NOMO-1 treated with DMSO at 0.1 percent for 48 hours (cell line): ENCODE results near the gene LENG9.
A peak's percentile ranks its signal among the peaks of the same experiment; 100 is the strongest.

Experiments
- DNase-seq: peaks from one replicate; lab custom pipeline; 2025; ENCODE audit not compliant: unreplicated experiment; lab: John Stamatoyannopoulos, UW

The LENG9 gene

GRCh38 chr19:54439174-54439851 is 24.3 kb downstream of the LENG9 start:
- no peak for DNase-seq

GRCh38 chr19:54436628-54437252 is 26.8 kb downstream of the LENG9 start:
- DNase-seq: no peak

GRCh38 chr19:54436031-54436523 is 27.5 kb downstream of the LENG9 start:
- no peak for DNase-seq

GRCh38 chr19:54435551-54436016 is 28.0 kb downstream of the LENG9 start:
- DNase-seq: no peak

- DNase-seq: no peak
Observed at GRCh38 chr19:54434873-54435214, 28.7 kb downstream of the LENG9 start.

- no peak for DNase-seq
Observed at GRCh38 chr19:54434112-54434872, 29.3 kb downstream of the LENG9 start.

GRCh38 chr19:54433697-54434096 is 29.9 kb downstream of the LENG9 start:
- DNase-seq: no peak

GRCh38 chr19:54432144-54432738 is 31.3 kb downstream of the LENG9 start:
- no peak for DNase-seq

GRCh38 chr19:54431255-54431838 is 32.2 kb downstream of the LENG9 start:
- DNase-seq: no peak

GRCh38 chr19:54430306-54431254 is 33.0 kb downstream of the LENG9 start:
- DNase-seq: no peak

GRCh38 chr19:54429545-54430227 is 33.9 kb downstream of the LENG9 start:
- no peak for DNase-seq

- DNase-seq: no peak
Observed at GRCh38 chr19:54429176-54429495, 34.4 kb downstream of the LENG9 start.

GRCh38 chr19:54428323-54429175 is 35.0 kb downstream of the LENG9 start:
- no peak for DNase-seq

GRCh38 chr19:54427586-54427985 is 36.0 kb downstream of the LENG9 start:
- DNase-seq: no peak

GRCh38 chr19:54426291-54426931 is 37.2 kb downstream of the LENG9 start:
- no peak for DNase-seq

- DNase-seq: peak; percentile 31
Observed at GRCh38 chr19:54425382-54425723, 38.2 kb downstream of the LENG9 start.

GRCh38 chr19:54424660-54425381 is 38.8 kb downstream of the LENG9 start:
- no peak for DNase-seq

GRCh38 chr19:54424201-54424600 is 39.4 kb downstream of the LENG9 start:
- DNase-seq: no peak
